Colonic mucosa (tissue), 4 donors: ENCODE measurements around the gene ADH1B. TPM values are rescaled to one million over a fixed set of nuclear protein-coding genes. Genes with fewer than 3 reads are reported as not detected.
"Not testable (repeated sequence)": the region's sequence is repeated elsewhere in the genome, so short reads cannot be mapped to it uniquely, and the experiment has no call there.

Source experiments
- DNase-seq: peaks from one replicate; pipeline ENCODE4 v3.0.0-alpha.2; 2020
- H3K27ac ChIP-seq: fragments of 200-600 bp; one replicate; pipeline ENCODE4 v1.8.0; 2021
- H3K27me3 ChIP-seq: fragments of 200-600 bp; one replicate; pipeline ENCODE4 v1.8.0; 2021
- H3K36me3 ChIP-seq: fragments of 200-600 bp; one replicate; pipeline ENCODE4 v1.8.0; 2021
- H3K4me1 ChIP-seq: fragments of 200-600 bp; one replicate; pipeline ENCODE4 v1.8.0; 2021; ENCODE audit warnings: mild to moderate bottlenecking
- H3K4me3 ChIP-seq: fragments of 200-600 bp; one replicate; pipeline ENCODE4 v1.8.0; 2021
- H3K9ac ChIP-seq, 2 donors: one replicate each; pipeline ENCODE4 v1.7.0; 2013; ENCODE audit warnings: control low read depth in 2 of 2, low read depth in 2 of 2, low read length in 2 of 2
- H3K9me3 ChIP-seq: fragments of 200-600 bp; one replicate; pipeline ENCODE4 v1.8.0; 2021
- intact Hi-C: fragments of 100-400 bp; cut with DNase I; formaldehyde crosslinking; loops from one replicate; pipeline ENCODE4 v1.14.1; 2022
- total RNA-seq, 2 donors: library from RNA; stranded (reverse); fragmentation: NEBNext Ultra II Directional in 1 of 2; extraction: Animal tissue kit (Norgen Biotek cat#: 25700) in 1 of 2; gene quantifications; one replicate each; pipeline ENCODE4 v1.2.1, GENCODE V29; 2021
- TF ChIP-seq, protein P1 (sequence below): fragments of 200-600 bp; IDR thresholded peaks from one replicate; pipeline ENCODE4 v1.8.0; 2022; ENCODE audit warnings: antibody characterized with exemption, mild to moderate bottlenecking
- donor health status: healthy.
- donor health status: DM: no; HTN: no; CAD: no.
- donor health status: DM: no; HTN: no; CAD: no.

Gene ADH1B
- total RNA-seq, 2 donors from 2014 or later: 46.1 to 62.3 TPM

- Histone ChIP-seq H3K27ac (no peak overlapping the region), H3K36me3 (no peaks in the 10 kb centered on the region), H3K9me3 (no peaks in the 10 kb centered on the region), H3K9ac (no peak overlapping the region), H3K4me1 (no peaks in the 10 kb centered on the region), H3K27me3 (no peaks in the 10 kb centered on the region), H3K4me3 (no peak overlapping the region)
- intact Hi-C loops: no loop called here
- TF ChIP-seq, protein P1, sequence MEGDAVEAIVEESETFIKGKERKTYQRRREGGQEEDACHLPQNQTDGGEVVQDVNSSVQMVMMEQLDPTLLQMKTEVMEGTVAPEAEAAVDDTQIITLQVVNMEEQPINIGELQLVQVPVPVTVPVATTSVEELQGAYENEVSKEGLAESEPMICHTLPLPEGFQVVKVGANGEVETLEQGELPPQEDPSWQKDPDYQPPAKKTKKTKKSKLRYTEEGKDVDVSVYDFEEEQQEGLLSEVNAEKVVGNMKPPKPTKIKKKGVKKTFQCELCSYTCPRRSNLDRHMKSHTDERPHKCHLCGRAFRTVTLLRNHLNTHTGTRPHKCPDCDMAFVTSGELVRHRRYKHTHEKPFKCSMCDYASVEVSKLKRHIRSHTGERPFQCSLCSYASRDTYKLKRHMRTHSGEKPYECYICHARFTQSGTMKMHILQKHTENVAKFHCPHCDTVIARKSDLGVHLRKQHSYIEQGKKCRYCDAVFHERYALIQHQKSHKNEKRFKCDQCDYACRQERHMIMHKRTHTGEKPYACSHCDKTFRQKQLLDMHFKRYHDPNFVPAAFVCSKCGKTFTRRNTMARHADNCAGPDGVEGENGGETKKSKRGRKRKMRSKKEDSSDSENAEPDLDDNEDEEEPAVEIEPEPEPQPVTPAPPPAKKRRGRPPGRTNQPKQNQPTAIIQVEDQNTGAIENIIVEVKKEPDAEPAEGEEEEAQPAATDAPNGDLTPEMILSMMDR: no peak
- DNase-seq: no peak
These were observed 13.7 kb upstream of the ADH1B start for GRCh38 chr4:99334880-99335279.

DNA sequence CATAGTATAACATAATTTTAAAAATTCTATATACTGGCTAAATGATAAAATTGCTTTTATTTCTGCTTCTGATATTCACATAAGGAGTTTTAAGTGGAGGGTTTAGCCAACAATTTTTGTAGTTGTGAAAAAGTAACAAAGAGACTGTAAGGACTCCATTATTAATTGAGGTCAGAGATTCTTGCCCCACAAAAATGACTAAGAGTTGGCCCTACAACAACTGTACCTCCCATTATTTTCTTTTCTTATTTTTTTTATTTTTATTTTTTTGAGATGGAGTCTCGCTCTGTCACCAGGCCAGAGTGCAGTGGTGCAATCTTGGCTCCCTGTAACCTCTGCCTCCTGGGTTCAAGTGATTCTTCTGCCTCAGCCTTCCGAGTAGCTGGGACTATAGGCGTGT, 9.4 kb upstream of the ADH1B start:
- intact Hi-C loops: no loop called here
- no peak overlapping the region for H3K9ac ChIP-seq
- no peaks in the 10 kb centered on the region for H3K36me3 ChIP-seq
- H3K4me3 ChIP-seq: no peak overlapping the region
- no peaks in the 10 kb centered on the region for H3K27me3 ChIP-seq
- H3K9me3 ChIP-seq: no peaks in the 10 kb centered on the region
- DNase-seq: no peak
- H3K4me1 ChIP-seq: no peaks in the 10 kb centered on the region
- H3K27ac ChIP-seq: no peak overlapping the region
- TF ChIP-seq, protein P1: no peak

- Histone ChIP-seq H3K36me3 (no peaks in the 10 kb centered on the region), H3K9ac (no peak overlapping the region), H3K4me1 (no peaks in the 10 kb centered on the region), H3K4me3 (no peak overlapping the region), H3K9me3 (no peaks in the 10 kb centered on the region), H3K27me3 (no peaks in the 10 kb centered on the region), H3K27ac (no peak overlapping the region)
- no peak for DNase-seq
- intact Hi-C loops: no loop called here
- TF ChIP-seq, protein P1: no peak
These were observed 8.7 kb upstream of the ADH1B start for GRCh38 chr4:99329876-99330275.

DNA sequence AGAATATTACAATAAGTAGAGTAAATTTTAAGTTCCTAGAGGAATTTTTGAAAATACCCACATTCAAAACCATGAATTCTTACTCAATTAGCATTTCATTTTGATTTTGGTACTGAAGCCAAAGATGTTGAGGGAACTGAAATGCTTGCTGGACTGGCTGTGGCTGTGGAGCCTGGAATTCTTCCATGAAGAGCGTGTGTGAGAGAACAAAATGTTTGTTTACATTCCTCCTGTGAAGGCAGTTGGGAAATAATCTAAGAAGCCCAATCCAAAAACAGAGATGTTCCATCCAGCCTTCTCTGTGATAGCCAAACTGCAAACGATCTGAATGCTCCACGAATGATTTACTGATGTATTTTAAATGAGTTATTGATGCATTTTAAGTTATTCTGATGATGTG, 3.8 kb upstream of the ADH1B start:
- no peak overlapping the region for H3K27ac ChIP-seq
- H3K9me3 ChIP-seq: no peaks in the 10 kb centered on the region
- TF ChIP-seq, protein P1: no peak
- no peaks in the 10 kb centered on the region for H3K4me1 ChIP-seq
- no peak overlapping the region for H3K9ac ChIP-seq
- intact Hi-C loops: no loop called here
- no peaks in the 10 kb centered on the region for H3K36me3 ChIP-seq
- no peak overlapping the region for H3K4me3 ChIP-seq
- peak; percentile 42 for DNase-seq
- H3K27me3 ChIP-seq: no peaks in the 10 kb centered on the region

DNA sequence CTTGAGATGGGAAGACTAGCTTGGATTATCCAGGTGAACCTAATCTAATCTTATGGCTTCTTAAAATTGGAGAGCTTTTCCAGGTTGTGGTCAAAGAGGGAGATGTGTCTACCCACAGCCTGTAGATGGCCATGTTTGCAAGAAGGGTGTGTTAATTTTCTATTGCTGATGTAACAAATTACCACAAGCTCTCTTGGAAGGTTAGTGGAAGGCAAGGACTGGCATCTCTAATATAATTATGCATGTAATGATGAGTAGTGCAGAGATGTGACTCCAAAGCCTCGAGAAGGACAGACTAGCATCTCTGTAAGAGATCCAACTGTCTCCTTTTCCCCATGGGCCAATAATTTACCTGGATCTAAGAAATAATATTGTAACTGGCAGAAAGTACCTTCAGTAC, 3.2 kb upstream of the ADH1B start:
- no peak overlapping the region for H3K4me3 ChIP-seq
- H3K4me1 ChIP-seq: no peaks in the 10 kb centered on the region
- TF ChIP-seq, protein P1: no peak
- H3K36me3 ChIP-seq: no peaks in the 10 kb centered on the region
- no peak for DNase-seq
- no peak overlapping the region for H3K9ac ChIP-seq
- H3K9me3 ChIP-seq: no peaks in the 10 kb centered on the region
- no peaks in the 10 kb centered on the region for H3K27me3 ChIP-seq
- H3K27ac ChIP-seq: no peak overlapping the region
- intact Hi-C loops: no loop called here

DNA sequence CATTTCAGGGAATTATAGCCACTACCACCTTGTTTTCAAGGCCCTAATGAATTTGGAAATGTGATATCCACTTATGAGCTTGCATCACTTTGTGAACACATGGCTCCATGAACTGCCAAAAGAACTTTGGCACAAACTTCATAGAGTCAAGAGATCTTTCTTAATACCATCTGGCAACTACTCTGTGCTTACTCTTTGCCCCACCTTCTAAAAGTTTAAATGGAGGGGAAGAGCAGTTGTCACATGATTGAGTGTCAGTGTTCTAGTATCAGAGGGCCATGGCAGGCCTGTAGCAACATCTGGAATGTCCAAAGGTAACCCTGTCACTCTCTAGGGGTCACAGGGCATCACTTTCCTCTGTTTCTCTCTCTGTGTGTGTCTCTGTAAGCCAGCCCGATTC, 2.6 kb upstream of the ADH1B start:
- H3K4me3 ChIP-seq: no peak overlapping the region
- H3K27me3 ChIP-seq: no peaks in the 10 kb centered on the region
- intact Hi-C loops: no loop called here
- no peak overlapping the region for H3K27ac ChIP-seq
- H3K4me1 ChIP-seq: no peaks in the 10 kb centered on the region
- TF ChIP-seq, protein P1: no peak
- H3K9me3 ChIP-seq: no peaks in the 10 kb centered on the region
- DNase-seq: no peak
- no peaks in the 10 kb centered on the region for H3K36me3 ChIP-seq
- H3K9ac ChIP-seq: no peak overlapping the region

- H3K27ac ChIP-seq, DNase-seq, intact Hi-C loops, H3K4me3 ChIP-seq, H3K9me3 ChIP-seq, H3K9ac ChIP-seq, H3K36me3 ChIP-seq, H3K27me3 ChIP-seq, H3K4me1 ChIP-seq: not testable (repeated sequence)
These were observed 3.4 kb downstream of the ADH1B start for GRCh38 chr4:99317811-99318210.
